Erythroblast (primary cell): ENCODE results near the gene ERN1.
"Not testable (repeated sequence)": the region's sequence is repeated elsewhere in the genome, so short reads cannot be mapped to it uniquely, and the experiment has no call there.

Source experiments
- DNase-seq, 2 experiments: peaks; one replicate each; lab custom pipeline; 2025; lab: John Stamatoyannopoulos, UW
- GATA1 ChIP-seq: IDR thresholded peaks from 2 replicates; pipeline ENCODE4 v1.6.1; 2011; ENCODE audit warnings: low read depth, mild to moderate bottlenecking, control low read depth, low read length, moderate library complexity
- POLR2A ChIP-seq: IDR thresholded peaks from 2 replicates; pipeline ENCODE4 v1.6.1; 2011; ENCODE audit warnings: mild to moderate bottlenecking, low read length

Gene ERN1

GRCh38 chr17:64025732-64026294 lies 104.1 kb downstream of the ERN1 start:
- peak; percentile 94 to 95 for DNase-seq
- no peak for TF ChIP-seq GATA1
- no peak for TF ChIP-seq POLR2A

GRCh38 chr17:64024781-64025731 lies 104.9 kb downstream of the ERN1 start:
- DNase-seq: peak in 1 of 2 experiments; percentile 72
- peak; percentile 29 for TF ChIP-seq POLR2A
- TF ChIP-seq GATA1: no peak

GRCh38 chr17:64024215-64024654 lies 105.7 kb downstream of the ERN1 start:
- peak; percentile 87 for TF ChIP-seq POLR2A
- TF ChIP-seq GATA1: no peak
- DNase-seq: peak; percentile 93 to 97

- peak; percentile 75 to 85 for DNase-seq
- TF ChIP-seq POLR2A (no peak), GATA1 (no peak)
Measured at GRCh38 chr17:64022611-64023063, 107.3 kb downstream of the ERN1 start.

GRCh38 chr17:64020056-64020766 lies 109.7 kb downstream of the ERN1 start, which contains the start of gene ICAM2:
TSS of gene ICAM2 (minus strand) at chr17:64020633. CDS start at chr17:64006691, 13,942 bp downstream.
- TF ChIP-seq GATA1: no peak
- TF ChIP-seq POLR2A: peak; percentile 88
- DNase-seq: peak; percentile 63 to 72

- not testable (repeated sequence) for DNase-seq
Measured at GRCh38 chr17:64019551-64019961, 110.4 kb downstream of the ERN1 start.

- DNase-seq: peak in 1 of 2 experiments; percentile 29
- TF ChIP-seq GATA1: no peak
- TF ChIP-seq POLR2A: no peak
Measured at GRCh38 chr17:64017381-64017980, 112.5 kb downstream of the ERN1 start.

- TF ChIP-seq POLR2A: no peak
- no peak for TF ChIP-seq GATA1
- DNase-seq: no peak
Measured at GRCh38 chr17:64016974-64017373, 113.0 kb downstream of the ERN1 start.

- peak in 1 of 2 experiments; percentile 47 for DNase-seq
- TF ChIP-seq POLR2A (peak; percentile 36), GATA1 (no peak)
Measured at GRCh38 chr17:64016231-64016784, 113.6 kb downstream of the ERN1 start.

GRCh38 chr17:64015447-64015846 lies 114.5 kb downstream of the ERN1 start:
- TF ChIP-seq POLR2A: no peak
- no peak for TF ChIP-seq GATA1
- no peak for DNase-seq

GRCh38 chr17:64009571-64010402 lies 120.2 kb downstream of the ERN1 start:
- DNase-seq: no peak
- TF ChIP-seq POLR2A (no peak), GATA1 (no peak)

- DNase-seq: no peak
- TF ChIP-seq GATA1: no peak
- no peak for TF ChIP-seq POLR2A
Measured at GRCh38 chr17:64008830-64009229, 121.1 kb downstream of the ERN1 start.
